HG03520 (cell line): ENCODE measurements around the gene VAMP8.
"Not testable (repeated sequence)": the region's sequence is repeated elsewhere in the genome, so short reads cannot be mapped to it uniquely, and the experiment has no call there.

Experiments used
- ATAC-seq: cut with Tn5 transposase; IDR thresholded peaks from one replicate; pipeline ENCODE4 v1.9.1; 2021; ENCODE audit warnings: mild to moderate bottlenecking, moderate library complexity; ENCODE audit not compliant: unreplicated experiment

VAMP8 gene

GRCh38 chr2:85615413-85615728, 38.0 kb downstream of the VAMP8 start:
- ATAC-seq = no peak

- not testable (repeated sequence) for ATAC-seq
These were observed 40.3 kb downstream of the VAMP8 start for GRCh38 chr2:85617723-85618122.

GRCh38 chr2:85619617-85620016, 42.2 kb downstream of the VAMP8 start:
- ATAC-seq = no peak

GRCh38 chr2:85621338-85621737, 44.0 kb downstream of the VAMP8 start:
- no peak for ATAC-seq

GRCh38 chr2:85623991-85624390, 46.6 kb downstream of the VAMP8 start:
- ATAC-seq = no peak

GRCh38 chr2:85628658-85629057, 51.3 kb downstream of the VAMP8 start:
- ATAC-seq = no peak

GRCh38 chr2:85631316-85631715, 53.9 kb downstream of the VAMP8 start:
- no peak for ATAC-seq
